ENCODE measurements around the gene ZNG1B. TPM values are rescaled to one million over a fixed set of nuclear protein-coding genes. Genes with fewer than 3 reads are reported as not detected.
"Not testable (repeated sequence)": the region's sequence is repeated elsewhere in the genome, so short reads cannot be mapped to it uniquely, and the experiment has no call there.

ZNG1B gene
- total RNA-seq = 10 to 100 TPM; 32.2 to 48.5 (median 39.0) TPM

DNA sequence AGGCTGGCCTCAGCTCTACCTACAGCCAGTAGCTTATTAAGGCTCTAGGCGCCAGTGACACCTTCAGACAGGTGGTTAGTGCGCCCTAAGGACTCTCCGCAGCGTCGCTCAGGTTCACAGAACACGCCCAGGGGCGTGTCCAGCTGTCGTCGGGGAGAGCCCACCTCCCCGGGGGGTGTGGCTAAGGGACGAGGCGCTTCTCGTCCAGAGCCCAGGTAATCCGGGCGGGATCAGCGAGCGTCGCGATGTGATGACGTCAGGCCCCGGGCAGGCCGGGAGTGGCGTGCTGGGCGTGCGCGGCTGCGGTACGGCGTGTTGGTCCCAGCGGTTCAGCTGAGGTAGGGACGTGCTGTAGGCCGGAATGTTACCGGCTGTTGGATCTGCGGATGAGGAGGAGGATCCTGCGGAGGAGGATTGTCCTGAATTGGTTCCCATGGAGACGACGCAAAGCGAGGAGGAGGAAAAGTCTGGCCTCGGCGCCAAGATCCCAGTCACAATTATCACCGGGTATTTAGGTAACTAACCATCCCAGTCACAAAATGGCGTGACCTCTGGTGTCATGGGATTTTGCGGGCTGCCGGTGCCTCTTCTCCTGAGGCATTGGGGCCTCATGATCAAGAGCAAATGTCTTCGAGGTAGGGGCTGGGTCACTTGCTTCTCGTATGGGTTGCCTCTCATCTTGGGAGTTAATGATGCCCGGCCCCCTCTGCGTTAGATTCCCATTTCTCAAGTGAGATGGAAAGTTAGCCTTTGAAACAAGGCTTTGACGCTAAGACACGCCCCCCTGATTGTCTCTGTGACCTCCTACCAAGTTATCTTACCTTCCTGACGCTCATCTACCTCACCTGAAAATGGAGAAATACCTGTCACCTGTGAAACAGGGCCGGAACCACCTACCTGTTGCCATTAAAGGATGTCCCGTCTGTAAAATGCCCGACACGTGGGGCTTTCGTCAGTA, at the start of gene ZNG1B:
Gene ZNG1B (plus strand): TSS at position 184 of the 958 bp plus-strand sequence. CDS start 178 bp downstream, at position 362.
- H3K4me3 ChIP-seq = peak within 1 kb of the TSS; percentile 40 to 58 (median 54)
- ATAC-seq (replicated peaks in 6 of 8); H3K27ac ChIP-seq; H3K4me1 ChIP-seq (replicated peaks in 1 of 2); in situ Hi-C loops (cut with MboI; ENCODE audit: low pct_unique_long_range_greater_than_20kb in 2 of 9, low sequenced_read_pairs in 9 of 9, unreplicated experiment in 9 of 9): not testable (repeated sequence)
- WGBS, 10 experiments = no CpG with 5 or more reads among the region's 56 CpGs

DNA sequence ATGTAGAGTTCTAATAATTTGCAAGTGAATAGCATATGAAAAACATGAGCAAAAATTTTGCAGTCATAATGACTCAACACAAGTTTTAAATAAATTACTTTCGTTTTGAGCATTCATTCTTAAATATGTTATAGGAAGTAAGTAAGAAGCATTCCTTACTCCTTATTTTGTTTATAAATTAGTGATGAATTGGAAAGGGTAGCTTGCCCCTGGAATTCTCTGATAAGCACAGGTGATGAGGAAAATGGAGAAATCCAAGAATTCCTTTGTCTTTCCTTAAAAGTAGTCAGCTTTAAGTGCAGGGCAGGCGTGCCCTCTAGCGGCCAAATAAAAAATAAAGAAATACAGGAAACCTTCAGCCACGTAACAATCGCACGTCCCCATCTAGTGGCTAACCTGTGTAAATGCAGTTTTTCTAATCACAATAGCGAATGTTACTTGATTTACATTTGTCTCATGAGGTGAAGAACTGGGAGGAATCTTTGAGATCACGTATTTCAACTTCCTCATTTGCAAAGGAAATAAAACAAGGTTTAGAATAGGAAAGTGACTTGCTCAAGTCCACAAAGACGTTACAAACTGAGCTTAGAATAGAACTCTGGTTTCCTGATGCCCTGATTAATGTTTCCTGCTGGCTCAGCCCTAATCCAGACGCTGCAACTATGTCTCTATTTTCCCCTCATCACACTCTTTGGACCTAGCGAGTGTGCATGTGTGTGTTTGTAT, 47.2 kb upstream of the ZNG1B start:
- Histone ChIP-seq H3K27ac (no peak overlapping the region), H3K4me1 (replicated peaks in 1 of 2) (no peaks in the 10 kb centered on the region), H3K4me3 (no peak overlapping the region)
- WGBS, 10 experiments = 0 to 71% (median 19%) methylated on average over 1 to 11 of the region's 11 CpGs
- peak; percentile 64 to 97 (median 69) for ATAC-seq (replicated peaks in 6 of 8)
- in situ Hi-C loops (cut with MboI; ENCODE audit: low pct_unique_long_range_greater_than_20kb in 2 of 9, low sequenced_read_pairs in 9 of 9, unreplicated experiment in 9 of 9) = loop anchor here in 1 of 9 experiments (25.0 kb wide), 1 partner anchor 253 kb away; the partner anchor contains the start of gene IL1RN

DNA sequence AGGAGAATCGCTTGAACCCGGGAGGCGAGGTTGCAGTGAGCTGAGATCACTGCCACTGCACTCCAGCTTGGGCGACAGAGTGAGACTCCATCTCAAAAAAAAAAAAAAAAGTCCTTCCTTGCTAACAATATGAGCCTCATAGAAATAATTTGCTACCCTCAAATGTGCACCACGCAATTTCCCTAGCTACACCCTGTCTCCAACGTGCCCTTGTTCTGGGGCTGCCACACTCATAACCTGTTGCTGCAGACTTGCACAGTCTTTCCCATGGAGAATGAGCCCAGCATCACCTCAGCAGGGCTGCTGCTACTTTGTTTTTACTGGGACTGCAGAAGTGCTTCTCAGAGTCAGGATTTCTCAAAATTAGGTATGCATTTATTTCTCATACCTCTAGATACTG, 46.4 kb upstream of the ZNG1B start:
- H3K4me1 ChIP-seq (replicated peaks in 1 of 2) = no peaks in the 10 kb centered on the region
- no peak for ATAC-seq (replicated peaks in 6 of 8)
- no peak overlapping the region for H3K27ac ChIP-seq
- in situ Hi-C loops (cut with MboI; ENCODE audit: low pct_unique_long_range_greater_than_20kb in 2 of 9, low sequenced_read_pairs in 9 of 9, unreplicated experiment in 9 of 9) = loop anchor here in 1 of 9 experiments (25.0 kb wide), 1 partner anchor 254 kb away; the partner anchor contains the start of gene IL1RN
- no peak overlapping the region for H3K4me3 ChIP-seq
- 44 to 100% (median 82%) methylated on average over 1 to 6 of the region's 6 CpGs; no CpG with 5 or more reads in 2 of the 10 experiments for WGBS, 10 experiments

DNA sequence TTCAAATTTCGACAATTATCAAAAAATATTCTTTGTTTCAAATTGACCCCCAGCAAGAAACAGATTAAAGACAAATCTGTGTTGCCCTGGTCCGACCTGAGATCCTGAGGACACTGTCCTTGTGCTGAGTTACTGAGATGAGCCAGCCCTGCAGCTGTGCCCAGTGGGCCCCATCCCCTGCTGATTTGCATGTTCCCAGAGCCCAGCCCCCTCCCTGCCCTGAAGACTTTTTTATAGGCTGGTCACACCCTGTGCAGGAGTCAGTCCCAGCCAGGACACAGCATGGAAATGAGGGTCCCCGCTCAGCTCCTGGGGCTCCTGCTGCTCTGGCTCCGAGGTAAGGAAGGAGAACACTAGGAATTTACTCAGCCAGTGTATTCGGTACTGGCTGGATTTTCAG, 31.4 kb upstream of the ZNG1B start:
- Histone ChIP-seq H3K4me1 (replicated peaks in 1 of 2) (peaks cover 0 to 3% of the 10 kb centered on the region in 2 donors), H3K4me3 (no peak overlapping the region), H3K27ac (no peak overlapping the region)
- ATAC-seq (replicated peaks in 6 of 8) = peak; percentile 68 to 94 (median 82)
- 5 to 40% (median 24%) methylated on average over 1 to 4 of the region's 5 CpGs; no CpG with 5 or more reads in 3 of the 10 experiments for WGBS, 10 experiments
- in situ Hi-C loops (cut with MboI; ENCODE audit: low pct_unique_long_range_greater_than_20kb in 2 of 9, low sequenced_read_pairs in 9 of 9, unreplicated experiment in 9 of 9) = no loop called here

DNA sequence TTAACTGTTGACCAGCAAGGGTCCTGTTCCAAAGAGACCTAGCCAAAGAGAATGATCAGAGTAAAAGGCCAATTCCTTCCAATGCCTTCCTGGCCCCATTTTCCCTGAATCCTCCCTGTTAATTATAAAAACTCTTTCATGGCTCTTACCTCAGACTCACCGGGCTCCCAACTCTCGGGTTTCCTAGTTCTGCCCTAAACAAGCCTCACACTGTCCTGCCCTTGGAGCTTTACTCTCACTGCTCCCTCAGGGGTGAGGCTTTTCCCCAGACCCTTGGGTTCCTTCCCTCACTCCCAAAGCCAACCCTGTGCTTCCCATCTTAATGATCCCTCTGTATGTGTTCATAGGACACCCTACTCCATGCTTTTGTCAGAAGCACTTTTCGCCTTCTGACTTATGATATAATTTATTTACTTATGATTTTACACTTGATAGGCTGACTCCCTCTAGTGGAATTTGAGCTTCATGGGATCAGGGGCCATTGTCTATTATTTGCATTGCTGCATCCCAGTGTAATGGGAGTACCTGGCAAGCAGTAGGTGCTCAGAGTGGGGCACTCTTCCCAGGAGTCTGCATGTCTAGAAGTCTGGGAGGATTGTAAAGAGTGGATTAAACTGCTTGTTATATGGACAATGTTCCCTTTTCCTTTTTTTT, 29.9 kb upstream of the ZNG1B start:
- WGBS, 10 experiments = 39 to 100% (median 83%) methylated on average over 1 to 3 of the region's 3 CpGs; no CpG with 5 or more reads in 1 of the 10 experiments
- H3K4me3 ChIP-seq = no peak overlapping the region
- H3K4me1 ChIP-seq (replicated peaks in 1 of 2) = peaks cover 0 to 3% of the 10 kb centered on the region in 2 donors
- ATAC-seq (replicated peaks in 6 of 8) = peak in 2 of 8 experiments; percentile 27 to 71
- H3K27ac ChIP-seq = no peak overlapping the region
- in situ Hi-C loops (cut with MboI; ENCODE audit: low pct_unique_long_range_greater_than_20kb in 2 of 9, low sequenced_read_pairs in 9 of 9, unreplicated experiment in 9 of 9) = no loop called here

DNA sequence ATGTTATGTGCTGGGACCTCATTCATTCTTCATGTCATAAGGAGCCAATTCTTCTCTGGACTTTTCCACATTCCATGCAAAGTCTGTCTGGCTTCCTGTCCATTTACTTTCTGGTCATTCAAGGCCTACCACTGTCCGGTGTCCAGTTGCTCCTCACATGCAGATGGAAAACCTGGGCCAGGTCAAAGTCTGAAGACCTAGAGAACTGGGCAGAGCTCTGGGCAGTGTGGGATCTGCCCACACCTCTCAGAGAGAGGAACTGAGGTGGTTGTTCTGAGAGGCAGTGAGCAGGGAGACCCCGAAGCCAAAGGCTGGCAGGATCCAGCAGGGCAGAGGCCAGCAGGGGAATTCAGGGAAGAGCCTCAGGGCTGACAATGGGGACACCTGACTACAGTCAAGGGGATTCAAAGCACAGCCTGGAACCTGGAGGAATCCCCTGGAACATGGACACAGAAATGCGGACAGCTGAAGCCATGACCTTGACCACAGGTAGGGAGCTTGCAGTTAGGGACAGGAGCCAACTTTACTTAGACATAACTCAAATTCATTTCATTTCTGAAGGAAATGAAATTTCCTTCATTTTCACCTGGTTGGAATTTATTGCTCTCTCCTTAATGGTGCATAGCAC, 25.7 kb upstream of the ZNG1B start:
- ATAC-seq (replicated peaks in 6 of 8); in situ Hi-C loops (cut with MboI; ENCODE audit: low pct_unique_long_range_greater_than_20kb in 2 of 9, low sequenced_read_pairs in 9 of 9, unreplicated experiment in 9 of 9); H3K4me1 ChIP-seq (replicated peaks in 1 of 2); H3K27ac ChIP-seq; H3K4me3 ChIP-seq: not testable (repeated sequence)
- WGBS, 10 experiments = no CpG with 5 or more reads among the region's 3 CpGs

DNA sequence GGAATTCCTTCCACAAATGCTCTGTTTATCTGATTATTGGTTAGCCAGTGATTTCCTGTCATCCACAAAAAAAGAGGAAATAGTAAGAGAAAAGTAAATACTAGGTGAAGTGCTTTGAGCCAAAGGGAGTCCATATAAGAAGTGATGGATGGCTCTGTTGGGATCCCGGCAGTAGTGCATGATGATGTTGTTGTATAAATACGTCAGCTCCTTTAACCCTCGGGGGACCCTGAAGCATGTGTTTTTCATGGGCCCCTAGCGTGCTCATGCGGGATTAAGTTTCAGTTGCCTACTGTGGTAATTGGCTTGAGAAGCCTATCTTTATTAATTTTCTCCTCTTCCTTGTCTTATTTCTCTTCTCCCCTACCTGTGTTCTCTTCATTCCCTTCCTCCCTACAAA, 24.7 kb upstream of the ZNG1B start:
- H3K4me3 ChIP-seq; in situ Hi-C loops (cut with MboI; ENCODE audit: low pct_unique_long_range_greater_than_20kb in 2 of 9, low sequenced_read_pairs in 9 of 9, unreplicated experiment in 9 of 9); H3K4me1 ChIP-seq (replicated peaks in 1 of 2); H3K27ac ChIP-seq: not testable (repeated sequence)
- ATAC-seq (replicated peaks in 6 of 8) = peak in 2 of 8 experiments; percentile 53 to 60
- 20% methylated on average over 1 of the region's 5 CpGs; no CpG with 5 or more reads in 9 of the 10 experiments for WGBS, 10 experiments

DNA sequence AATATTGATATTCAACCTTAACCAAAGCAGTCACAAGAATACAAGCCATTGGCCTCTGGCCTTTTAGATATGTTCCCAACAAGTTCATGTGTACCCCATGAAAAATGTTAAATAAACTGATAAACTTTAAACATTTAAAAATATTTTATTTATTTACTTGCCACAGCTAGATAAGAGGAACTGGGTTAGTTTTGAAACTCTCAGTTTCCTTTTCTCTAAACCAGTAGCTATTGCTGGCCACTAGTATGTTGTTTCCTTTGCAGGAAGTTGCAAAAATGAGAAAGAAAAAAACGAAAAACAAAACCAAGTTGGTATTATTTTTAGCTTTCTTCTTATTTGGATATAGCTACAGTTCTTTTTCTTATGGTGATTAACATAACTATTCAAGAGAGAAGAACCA, 5.7 kb upstream of the ZNG1B start:
- H3K4me1 ChIP-seq (replicated peaks in 1 of 2); ATAC-seq (replicated peaks in 6 of 8); H3K27ac ChIP-seq; H3K4me3 ChIP-seq; in situ Hi-C loops (cut with MboI; ENCODE audit: low pct_unique_long_range_greater_than_20kb in 2 of 9, low sequenced_read_pairs in 9 of 9, unreplicated experiment in 9 of 9): not testable (repeated sequence)
- WGBS, 10 experiments = no CpG with 5 or more reads among the region's 1 CpG

DNA sequence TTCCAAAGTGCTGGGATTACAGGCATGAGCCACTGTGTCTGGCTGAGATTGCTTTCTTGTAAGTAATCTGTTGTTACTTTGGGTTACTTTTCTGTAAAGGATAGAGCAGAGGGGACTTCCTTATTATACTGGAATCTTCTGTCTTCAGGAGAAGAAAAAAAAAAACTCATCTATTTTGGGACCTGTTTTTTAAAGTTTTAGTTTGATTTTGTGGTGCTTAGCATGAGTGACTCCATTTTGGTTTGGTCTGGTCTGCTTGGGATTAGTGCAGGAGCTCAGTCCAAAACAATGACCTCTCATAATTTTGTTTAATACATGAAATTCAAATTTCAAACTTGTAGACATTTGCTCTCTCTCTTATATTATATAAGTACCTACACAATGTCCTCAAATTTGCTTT, 4.0 kb upstream of the ZNG1B start:
- ATAC-seq (replicated peaks in 6 of 8); H3K4me1 ChIP-seq (replicated peaks in 1 of 2); H3K4me3 ChIP-seq; in situ Hi-C loops (cut with MboI; ENCODE audit: low pct_unique_long_range_greater_than_20kb in 2 of 9, low sequenced_read_pairs in 9 of 9, unreplicated experiment in 9 of 9); H3K27ac ChIP-seq: not testable (repeated sequence)

DNA sequence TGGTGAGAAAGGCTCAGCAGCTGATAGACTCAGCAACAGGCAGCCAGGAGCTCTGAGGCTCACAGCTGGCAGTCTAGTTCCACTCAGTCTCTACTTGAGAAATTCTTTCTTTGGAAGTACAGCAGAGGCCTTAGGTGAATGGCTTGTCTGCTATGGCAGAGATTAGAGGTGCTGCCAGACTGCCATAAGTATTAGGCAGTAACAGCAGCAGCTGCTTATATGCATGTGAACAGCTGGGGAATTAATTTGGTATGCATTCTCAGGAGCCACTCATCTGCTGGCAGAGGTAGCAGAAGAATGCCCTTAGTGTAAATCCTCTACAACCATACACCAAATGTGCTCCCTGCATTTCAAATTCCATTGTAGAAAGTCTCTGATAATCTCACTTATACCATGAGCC, 28.3 kb downstream of the ZNG1B start:
- ATAC-seq (replicated peaks in 6 of 8); H3K27ac ChIP-seq; in situ Hi-C loops (cut with MboI; ENCODE audit: low pct_unique_long_range_greater_than_20kb in 2 of 9, low sequenced_read_pairs in 9 of 9, unreplicated experiment in 9 of 9); H3K4me3 ChIP-seq; H3K4me1 ChIP-seq (replicated peaks in 1 of 2): not testable (repeated sequence)

DNA sequence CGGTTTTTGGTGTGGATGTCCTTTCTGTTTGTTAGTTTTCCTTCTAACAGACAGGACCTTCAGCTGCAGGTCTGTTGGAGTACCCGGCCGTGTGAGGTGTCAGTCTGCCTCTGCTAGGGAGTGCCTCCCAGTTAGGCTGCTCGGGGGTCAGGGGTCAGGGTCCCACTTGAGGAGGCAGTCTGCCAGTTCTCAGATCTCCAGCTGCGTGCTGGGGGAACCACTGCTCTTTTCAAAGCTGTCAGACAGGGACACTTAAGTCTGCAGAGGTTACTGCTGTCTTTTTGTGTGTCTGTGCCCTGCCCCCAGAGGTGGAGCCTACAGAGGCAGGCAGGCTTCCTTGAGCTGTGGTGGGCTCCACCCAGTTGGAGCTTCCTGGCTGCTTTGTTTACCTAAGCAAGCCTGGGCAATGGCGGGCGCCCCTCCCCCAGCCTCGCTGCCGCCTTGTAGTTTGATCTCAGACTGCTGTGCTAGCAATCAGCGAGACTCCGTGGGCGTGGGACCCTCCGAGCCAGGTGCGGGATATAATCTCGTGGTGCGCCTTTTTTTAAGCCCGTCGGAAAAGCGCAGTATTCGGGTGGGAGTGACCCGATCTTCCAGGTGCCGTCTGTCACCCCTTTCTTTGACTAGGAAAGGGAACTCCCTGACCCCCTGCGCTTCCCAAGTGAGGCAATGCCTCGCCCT, 39.3 kb downstream of the ZNG1B start:
- ATAC-seq (replicated peaks in 6 of 8); H3K27ac ChIP-seq; H3K4me3 ChIP-seq; in situ Hi-C loops (cut with MboI; ENCODE audit: low pct_unique_long_range_greater_than_20kb in 2 of 9, low sequenced_read_pairs in 9 of 9, unreplicated experiment in 9 of 9); H3K4me1 ChIP-seq (replicated peaks in 1 of 2): not testable (repeated sequence)
- no CpG with 5 or more reads among the region's 24 CpGs for WGBS, 10 experiments

DNA sequence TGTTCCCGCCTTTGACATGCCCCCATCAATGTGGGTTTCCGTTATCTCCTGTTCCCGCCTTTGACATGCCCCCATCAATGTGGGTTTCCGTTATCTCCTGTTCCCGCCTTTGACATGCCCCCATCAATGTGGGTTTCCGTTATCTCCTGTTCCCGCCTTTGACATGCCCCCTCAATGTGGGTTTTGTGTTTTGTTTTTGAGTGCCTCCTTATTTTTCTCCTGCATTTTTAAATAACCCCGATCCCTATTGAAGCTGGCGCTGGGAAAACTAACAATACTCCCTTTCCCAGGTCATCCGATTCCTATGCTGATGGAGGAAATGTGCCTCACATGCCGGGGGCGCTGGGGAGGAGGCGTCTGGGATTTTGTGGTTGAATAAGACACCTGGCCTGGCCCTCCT, 59.0 kb downstream of the ZNG1B start:
- ATAC-seq (replicated peaks in 6 of 8); in situ Hi-C loops (cut with MboI; ENCODE audit: low pct_unique_long_range_greater_than_20kb in 2 of 9, low sequenced_read_pairs in 9 of 9, unreplicated experiment in 9 of 9); H3K4me1 ChIP-seq (replicated peaks in 1 of 2); H3K4me3 ChIP-seq; H3K27ac ChIP-seq: not testable (repeated sequence)
- 72 to 100% (median 100%) methylated on average over 1 to 10 of the region's 13 CpGs; no CpG with 5 or more reads in 5 of the 10 experiments for WGBS, 10 experiments

Measured in motor neuron (in vitro differentiated cells).